HG03196 (cell line): ENCODE data around the gene SGK1.
A peak's percentile ranks its signal among the peaks of the same experiment; 100 is the strongest.

Source experiments
- ATAC-seq: cut with Tn5 transposase; IDR thresholded peaks from one replicate; pipeline ENCODE4 v1.9.1; 2021; ENCODE audit not compliant: unreplicated experiment

The SGK1 gene

DNA sequence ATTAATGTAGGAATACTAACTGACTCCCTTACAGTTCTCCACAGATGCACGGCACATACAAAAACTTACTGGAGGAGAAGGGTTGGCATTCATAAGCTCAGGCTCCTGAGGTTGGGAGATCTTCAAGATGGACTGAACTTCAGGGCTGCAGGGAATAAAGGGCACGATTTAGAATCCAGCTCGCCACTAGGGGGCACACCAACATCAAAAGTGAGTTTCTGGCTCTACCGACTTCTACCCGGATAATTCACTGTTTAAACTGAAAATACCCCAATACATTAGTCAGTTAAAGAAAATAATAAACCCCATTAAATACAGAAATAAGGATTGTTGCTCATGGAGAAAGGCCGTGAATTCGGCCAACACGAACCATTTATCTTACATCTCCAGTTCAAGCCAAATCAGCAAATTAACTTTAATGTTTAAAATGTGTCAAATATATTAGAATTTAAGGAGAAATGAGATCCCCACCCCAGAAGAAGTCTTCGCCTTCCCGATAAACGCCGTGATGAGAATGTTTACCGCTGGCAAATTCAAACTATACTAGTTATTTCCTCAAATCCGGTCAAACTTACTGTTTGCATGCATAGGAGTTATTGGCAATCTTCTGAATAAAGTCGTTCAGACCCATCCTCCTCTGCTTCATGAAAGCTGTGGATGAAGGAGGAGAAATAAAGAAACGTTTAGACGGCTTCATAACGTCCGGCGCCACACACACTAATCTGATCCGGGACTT lies 143.8 kb downstream of the SGK1 start:
- peak; percentile 34 for ATAC-seq

DNA sequence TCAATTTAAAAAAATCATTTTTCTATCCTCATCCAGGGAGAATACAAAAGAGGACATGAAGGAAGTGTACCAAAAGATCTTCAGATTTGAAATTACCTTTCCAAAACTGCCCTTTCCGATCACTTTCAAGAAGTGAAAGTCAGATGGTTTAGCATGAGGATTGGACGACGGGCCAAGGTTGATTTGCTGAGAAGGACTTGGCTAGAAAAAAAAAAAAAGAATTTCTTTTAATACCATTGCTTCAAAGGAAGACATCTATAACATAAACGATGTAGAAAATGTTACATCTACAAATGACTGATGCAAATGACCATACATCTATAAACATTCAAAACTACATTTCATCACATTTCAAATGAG lies 144.6 kb downstream of the SGK1 start:
- no peak for ATAC-seq

DNA sequence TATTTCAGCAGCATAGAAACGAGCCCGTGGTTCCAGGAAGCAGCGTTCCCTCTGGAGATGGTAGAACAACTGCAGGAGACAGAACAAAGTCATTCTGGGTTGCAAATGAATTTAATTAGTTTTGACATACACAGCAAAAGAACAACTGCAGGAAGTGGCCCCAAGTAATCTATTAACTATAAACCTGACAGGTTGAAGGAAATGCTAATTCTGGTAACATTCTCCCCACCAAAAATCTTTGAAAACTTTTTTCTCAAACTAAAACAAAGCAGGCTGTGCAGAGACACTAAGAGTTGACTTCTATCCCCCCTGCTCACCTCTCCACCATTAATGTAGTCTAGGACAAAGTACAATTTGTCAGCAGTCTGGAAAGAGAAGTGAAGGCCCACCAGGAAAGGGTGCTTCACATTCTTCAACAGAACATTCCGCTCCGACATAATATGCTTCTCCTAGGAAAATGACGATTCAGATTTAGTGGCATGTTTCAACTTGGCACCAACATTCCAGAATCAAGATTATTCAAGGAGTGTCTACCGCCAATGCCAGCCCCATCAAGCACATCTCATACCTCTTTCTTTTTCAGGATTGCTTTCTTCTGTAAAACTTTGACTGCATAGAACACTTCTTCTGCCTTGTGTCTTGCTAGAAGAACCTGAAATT lies 145.1 kb downstream of the SGK1 start:
- no peak for ATAC-seq

DNA sequence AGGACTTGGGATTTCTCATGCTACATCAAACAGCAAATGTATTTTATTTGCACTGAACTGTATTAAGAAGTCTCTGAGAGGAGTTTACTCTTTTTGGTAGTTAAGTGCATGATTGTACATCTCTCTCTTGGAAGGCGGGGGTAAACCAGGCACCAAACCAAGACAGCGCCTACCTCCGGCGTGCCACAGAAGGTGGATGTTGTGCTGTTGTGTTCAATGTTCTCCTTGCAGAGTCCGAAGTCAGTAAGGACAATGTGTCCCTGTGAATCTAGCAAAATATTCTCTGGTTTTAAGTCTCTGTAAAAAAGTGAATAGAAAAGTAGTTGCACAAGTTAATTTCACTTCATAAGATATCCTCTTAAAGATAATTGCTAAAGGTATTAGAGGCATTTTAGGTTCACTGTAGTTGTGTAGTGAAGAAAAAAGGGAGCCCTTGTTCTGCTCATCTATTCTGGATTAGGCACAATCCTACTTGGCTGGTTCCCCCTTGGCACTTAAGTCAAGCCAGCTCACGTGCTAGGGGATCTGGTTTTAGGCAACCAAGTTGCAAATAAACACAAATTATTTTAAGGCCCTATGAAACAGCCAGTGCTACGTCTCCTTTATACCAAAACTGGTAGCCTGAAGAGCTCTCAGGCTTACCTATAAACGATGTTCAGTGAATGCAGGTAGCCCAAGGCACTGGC lies 145.7 kb downstream of the SGK1 start:
- no peak for ATAC-seq

DNA sequence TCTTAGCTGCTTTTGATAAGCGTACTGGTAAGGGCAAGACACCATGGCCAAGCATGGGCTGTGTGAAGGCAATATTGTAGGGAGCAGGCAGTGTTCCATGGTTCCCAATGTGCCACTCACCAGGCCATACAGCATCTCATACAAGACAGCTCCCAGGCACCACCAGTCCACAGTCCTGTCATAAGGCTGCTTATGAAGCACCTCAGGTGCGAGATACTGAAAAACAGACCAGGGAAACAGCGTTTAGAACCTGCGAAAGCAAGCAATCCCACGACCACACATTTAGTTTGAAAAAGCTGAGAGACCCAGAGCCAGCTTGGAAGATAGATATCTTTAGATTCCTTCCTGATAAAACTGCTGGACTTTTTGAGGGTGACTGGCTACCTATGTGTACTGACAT lies 146.4 kb downstream of the SGK1 start:
- no peak for ATAC-seq

DNA sequence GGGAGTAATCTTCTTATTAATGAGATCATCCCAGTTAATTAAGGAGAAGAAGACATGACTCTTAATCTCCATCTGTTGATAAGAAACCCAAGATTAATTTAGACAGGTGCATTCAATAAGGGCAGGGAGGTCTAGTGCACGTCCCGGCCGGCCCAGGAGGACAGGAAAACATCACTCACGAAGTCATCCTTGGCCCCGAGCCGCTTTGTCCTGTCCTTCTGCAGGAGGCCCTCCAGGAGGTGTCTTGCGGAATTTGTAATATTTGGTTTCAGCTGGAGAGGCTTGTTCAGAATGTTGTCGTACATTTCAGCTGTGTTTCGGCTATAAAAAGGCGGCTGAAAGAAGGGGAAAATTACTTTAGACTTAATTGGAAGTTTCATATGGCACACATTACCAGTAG lies 147.1 kb downstream of the SGK1 start:
- ATAC-seq = no peak

DNA sequence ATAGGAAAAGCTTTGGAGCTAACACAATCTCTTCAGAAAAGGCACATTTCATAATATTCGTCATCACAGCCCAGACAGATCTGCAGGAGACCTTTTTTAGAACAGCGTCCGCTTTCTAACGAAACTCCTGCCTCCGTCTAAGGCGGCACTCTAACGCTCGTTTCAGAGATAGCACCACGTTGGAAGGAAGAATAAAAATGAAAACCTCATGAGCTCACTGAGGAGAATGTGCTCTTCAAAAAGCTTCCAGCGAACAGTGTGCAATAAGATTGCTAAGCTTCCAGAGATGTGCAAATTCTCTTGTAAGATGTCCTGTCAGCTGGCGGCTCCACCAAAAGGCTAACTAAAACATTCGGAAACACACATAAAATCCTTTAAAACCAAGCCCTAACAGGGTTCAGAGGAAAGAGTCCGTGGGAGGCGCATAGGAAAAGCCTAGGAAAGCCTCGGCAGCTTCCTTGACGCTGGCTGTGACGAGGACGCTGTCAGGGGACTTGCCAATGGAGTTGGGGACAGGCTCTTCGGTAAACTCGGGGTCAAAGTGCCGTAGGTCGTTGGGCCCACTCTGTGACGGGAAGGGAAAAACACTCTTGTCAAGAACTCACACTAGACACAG lies 147.9 kb downstream of the SGK1 start:
- ATAC-seq = no peak

DNA sequence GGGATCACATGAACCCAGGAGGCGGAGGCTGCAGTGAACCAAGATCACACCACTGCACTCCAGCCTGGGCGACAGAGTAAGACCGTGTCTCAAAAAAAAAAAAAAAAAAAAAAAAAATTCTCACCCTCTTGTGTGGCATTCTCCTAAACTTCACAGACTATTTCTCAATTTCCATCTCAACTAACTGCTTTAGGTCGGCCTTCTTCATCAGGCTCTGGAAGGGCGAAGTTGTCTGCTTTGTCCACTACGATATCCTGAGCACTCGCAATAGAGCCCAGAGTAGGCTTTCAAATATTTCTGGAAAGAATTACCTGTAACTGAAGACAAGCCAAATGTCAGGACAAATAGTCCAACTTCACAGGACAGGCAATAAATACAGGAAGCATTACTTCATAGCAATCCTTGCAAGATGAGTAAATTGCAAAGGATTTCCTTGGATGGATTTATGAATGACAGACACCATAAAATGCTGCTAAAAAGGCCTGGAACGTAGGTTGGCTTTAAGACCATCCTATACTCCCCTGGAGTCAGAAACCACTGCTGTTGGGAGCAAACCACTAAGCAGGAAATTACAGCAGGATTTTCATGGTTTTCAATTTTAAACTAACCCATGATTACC lies 149.2 kb downstream of the SGK1 start:
- no peak for ATAC-seq

DNA sequence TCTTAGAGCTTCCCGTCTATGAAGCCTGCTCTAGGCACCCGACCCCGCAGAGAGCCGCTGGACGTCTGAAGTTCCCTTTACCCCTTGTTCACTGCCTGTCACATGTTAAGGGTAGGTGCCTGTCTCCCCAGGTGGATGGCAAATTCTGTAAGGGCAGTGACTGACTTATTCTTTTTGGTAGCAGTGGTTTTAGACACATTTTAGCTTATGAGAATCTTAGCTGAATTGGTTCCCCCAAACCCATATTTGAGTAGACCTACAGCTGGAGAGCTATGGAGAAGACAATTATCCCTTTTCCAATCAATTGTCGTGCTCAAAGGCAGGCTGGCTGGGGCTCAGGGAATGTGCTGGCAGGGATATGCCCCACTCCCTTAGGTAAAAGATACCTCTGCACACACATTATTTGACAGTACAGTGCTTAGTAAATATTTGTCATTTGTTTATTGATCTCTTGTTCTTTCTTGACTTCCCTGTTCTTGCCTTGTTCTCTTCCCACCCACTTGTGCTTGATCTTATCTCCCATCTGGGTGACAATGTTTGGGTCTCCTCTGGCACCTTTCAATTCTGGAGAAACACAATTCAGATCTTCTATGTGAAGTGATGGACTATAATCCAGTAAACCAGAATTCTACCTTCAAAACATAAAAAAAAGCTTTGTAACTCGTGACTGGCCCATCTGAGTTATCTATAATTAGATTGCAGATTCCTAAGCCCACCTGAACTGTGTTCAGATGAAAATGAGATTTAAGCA lies 151.2 kb downstream of the SGK1 start:
- ATAC-seq = no peak

DNA sequence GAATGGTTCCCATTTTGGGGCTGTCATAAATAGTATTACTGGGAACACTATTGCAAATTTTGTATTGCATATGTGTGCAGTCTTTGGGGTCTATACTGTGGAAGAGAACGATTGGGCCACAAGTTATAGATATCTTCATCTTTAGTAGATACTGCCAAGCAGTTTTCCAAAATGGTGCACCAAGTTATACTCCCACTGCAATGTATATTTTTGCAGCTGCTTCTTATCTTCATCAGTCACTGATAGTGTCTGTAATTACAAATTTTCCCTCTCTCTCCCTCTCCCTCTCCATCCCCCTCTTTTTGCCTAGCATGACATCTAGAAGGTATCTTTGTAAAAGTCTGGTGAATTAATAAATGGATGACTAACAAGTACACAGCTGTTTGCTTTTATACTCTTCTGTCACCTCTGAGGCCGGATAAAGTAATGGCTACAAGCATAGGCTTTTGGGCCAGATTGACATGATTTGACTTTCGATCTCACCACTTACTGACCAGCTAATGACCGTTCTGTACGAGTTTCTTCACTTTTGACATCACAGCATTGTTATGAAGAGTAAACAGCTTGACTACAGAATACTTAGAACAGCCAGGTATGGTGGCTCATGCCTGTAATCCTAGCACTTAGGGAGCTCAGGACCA lies 152.2 kb downstream of the SGK1 start:
- no peak for ATAC-seq

DNA sequence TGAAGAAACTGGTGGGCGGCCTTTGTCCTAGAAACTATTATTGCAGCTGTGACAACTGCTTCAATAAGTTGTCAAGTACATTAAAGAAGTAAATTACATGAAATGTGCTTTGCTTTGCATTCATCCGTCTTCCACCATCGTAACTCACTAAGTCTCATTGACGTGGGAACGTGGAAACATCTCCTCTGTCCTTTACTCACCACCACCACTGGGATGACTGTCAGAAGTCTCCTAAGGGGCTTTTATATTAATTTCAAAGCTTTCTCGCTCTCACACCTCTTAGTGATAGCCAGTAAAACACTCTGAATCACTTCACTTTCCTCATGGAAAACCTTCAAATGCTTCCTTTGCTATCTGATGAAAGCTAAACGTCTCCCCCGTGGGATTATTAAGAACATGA lies 153.6 kb downstream of the SGK1 start:
- ATAC-seq = no peak

DNA sequence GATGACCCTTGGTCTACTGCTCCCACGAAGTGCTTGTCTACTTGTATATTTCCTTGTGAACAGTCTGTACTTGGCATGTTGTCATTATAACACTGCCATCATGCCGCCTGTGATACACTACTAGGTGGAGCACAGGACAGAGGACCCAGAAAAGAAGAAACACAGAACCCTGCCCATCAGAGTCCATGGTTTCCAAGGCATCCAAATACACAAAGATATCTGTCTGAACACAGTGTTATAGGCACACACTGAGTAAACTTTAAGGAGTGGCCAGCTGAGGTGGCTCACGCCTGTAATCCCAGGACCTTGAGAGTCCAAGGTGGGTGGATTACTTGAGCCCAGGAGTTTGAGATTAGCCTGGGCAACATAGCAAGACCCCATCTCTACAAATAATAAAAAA lies 155.0 kb downstream of the SGK1 start:
- no peak for ATAC-seq

DNA sequence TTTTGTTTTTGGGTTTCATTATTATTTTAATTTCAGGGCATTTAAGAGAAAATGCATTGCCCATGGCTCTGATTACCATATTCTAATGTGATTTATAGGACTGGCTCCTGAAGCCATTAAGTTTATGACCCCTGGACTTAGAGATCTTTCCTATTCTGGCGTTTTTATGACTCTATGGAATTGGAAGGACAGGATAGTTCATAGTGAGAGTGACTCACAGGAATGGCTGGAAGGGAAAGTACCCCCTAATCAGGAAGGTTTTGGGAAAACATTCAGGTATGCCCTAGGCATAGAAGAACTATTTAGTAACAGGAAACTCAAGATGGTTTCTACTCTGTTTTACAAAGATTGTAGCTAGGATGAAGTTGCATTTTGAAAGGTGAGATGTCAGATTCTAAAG lies 156.9 kb downstream of the SGK1 start:
- ATAC-seq = no peak

DNA sequence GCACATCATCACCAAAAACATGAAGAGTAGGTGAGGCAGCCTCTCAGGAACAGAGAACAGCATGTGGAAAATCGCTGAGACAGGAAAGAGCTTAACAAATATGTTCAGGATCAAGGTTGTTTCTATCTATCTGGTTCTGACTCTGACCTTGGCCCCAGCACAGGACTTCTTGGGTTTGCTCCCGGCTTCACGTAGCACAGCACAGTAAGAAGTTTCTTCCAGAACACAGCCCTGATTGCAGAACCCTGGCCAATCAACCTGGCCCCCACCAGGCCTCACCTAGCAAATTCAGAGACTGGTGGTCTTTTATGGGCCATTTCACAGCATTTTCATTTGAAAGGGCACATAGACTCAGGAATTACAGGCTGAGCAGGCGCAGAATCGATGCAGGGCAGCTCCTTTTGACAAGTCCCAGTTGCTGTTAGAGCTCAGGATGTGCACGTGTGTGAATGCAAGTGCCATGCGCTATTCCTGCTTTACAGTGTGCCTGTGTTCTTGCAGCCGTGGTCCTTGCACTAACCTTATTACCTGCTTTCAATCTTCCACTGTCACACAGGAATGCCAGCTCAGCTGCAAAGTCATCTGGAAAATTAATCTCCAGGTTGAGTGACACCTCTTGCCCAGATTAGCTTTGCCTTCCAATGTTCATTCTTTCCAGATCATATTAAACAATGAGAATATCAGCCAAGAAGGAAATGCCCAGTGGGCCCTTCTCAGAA lies 165.0 kb downstream of the SGK1 start:
- ATAC-seq = no peak

DNA sequence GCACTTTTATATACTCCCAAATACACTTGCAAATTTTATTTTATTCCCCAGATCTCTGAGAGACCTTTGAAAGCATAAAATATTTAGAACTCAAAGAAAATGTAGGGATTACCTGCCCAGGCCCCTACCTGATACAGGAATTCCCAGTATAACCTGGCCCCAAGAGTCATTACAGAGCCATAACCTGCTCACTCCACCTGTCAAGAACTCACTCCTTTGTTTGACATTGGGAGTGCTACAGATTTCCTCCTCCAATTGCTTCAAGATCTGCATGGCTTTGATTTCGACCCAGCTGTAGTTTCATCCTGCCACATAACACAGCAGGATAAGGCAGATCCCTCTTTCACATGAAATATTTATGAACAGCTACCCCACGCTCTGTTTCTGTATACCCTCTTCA lies 169.3 kb downstream of the SGK1 start:
- ATAC-seq = no peak

DNA sequence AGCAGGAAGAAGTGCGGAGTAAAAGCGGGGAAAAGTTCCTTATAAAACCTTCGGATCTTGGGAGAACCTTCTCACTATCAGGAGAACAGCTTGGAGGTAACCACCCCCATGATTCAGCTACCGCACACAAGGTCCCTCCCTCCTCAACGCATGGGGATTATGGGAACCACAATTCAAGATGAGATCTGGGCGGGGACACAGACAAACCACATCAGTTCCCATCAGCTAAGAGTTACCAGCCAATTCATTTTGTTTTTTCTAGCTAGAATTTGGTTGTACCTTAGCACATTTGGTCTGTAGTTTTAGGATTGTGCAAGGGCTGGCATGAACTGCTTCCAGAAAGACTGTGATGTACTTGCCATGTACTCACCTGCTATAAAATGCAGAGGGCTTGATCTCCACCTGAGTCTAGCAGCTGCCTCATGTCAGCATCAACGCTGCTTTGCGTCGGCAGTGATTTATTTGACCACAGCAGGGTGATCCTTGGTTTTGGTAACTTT lies 170.8 kb downstream of the SGK1 start:
- ATAC-seq = no peak

DNA sequence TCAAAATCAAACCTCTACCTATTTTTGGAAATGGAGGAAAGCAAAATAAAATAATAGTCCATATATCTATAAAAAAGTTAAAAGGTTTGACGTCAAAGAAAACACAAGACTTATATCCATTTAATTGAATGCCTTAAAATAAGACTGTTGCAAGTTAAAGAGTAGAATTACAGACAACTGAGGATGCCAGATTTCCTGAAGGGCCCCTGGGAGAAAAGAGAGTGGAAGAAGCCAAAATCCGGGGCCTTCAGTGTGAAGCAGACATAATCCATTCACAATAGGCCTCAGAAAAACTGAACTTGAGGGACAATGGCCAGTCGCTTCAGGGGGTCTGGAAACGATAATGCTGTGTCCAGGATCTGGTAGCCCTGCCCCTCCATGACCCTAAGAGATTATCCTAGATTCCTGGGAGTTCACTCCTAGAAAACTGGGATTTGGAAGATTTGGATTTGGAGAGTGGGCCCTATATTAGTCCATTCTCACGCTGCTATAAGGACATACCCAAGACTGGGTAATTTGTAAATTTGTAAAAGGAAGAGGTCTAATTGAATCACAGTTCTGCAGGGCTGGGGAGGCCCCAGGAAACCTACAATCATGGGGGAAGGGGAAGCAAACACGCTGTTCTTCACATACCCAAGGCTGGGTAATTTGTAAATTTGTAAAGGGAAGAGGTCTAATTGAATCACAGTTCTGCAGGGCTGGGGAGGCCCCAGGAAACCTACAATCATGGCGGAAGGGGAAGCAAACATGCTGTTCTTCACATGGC lies 171.5 kb downstream of the SGK1 start:
- no peak for ATAC-seq

DNA sequence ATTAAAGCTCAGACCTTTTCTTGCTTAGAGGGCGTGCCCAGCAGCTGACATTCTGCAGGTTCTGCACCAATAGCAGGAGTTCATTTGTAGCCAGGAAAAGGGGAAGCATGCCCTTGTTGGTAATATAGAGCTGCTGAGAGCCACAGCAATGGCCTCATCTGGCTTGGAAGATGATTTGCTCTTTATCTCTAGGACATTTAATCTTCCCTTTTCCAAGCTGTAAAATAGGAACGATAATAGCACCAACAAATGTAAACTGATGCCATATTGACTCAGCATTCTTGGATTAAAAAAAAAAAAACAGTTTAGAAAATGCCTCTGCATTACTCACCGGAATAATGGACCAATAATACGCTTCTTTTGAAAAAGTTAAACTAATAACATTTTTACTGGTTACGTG lies 172.1 kb downstream of the SGK1 start:
- no peak for ATAC-seq
